ENCODE measurements around the gene IGF2.

IGF2 gene

GRCh38 chr11:2154889-2155288, 15.7 kb upstream of the IGF2 start:
- TF ChIP-seq CTCF (IDR thresholded peaks at IDR 0.05; ENCODE audit: insufficient read depth, low read length, poor library complexity, severe bottlenecking): no peak
- DNase-seq (ENCODE audit: extremely low read depth, insufficient read length): no peak
- Histone ChIP-seq H3K4me3 (replicated peaks; ENCODE audit: low read depth, low read length) (no peak overlapping the region), H3K27me3 (replicated peaks; ENCODE audit: control insufficient read depth, insufficient read depth, low read length) (peaks cover 3% of the 10 kb centered on the region; the same call in 1 of the 2 replicates), H3K36me3 (ENCODE audit: control insufficient read depth, insufficient read depth, low read length) (no peaks in the 10 kb centered on the region)

GRCh38 chr11:2154195-2154585, 15.0 kb upstream of the IGF2 start:
- no peak for DNase-seq (ENCODE audit: extremely low read depth, insufficient read length)
- no peak overlapping the region for H3K4me3 ChIP-seq (replicated peaks; ENCODE audit: low read depth, low read length)
- TF ChIP-seq CTCF (IDR thresholded peaks at IDR 0.05; ENCODE audit: insufficient read depth, low read length, poor library complexity, severe bottlenecking): no peak
- peaks cover 3% of the 10 kb centered on the region; the same call in 1 of the 2 replicates for H3K27me3 ChIP-seq (replicated peaks; ENCODE audit: control insufficient read depth, insufficient read depth, low read length)
- H3K36me3 ChIP-seq (ENCODE audit: control insufficient read depth, insufficient read depth, low read length): no peaks in the 10 kb centered on the region

- peaks cover 4% of the 10 kb centered on the region; the same call in 1 of the 2 replicates for H3K27me3 ChIP-seq (replicated peaks; ENCODE audit: control insufficient read depth, insufficient read depth, low read length)
- DNase-seq (ENCODE audit: extremely low read depth, insufficient read length): no peak
- no peak overlapping the region for H3K4me3 ChIP-seq (replicated peaks; ENCODE audit: low read depth, low read length)
- no peak for TF ChIP-seq CTCF (IDR thresholded peaks at IDR 0.05; ENCODE audit: insufficient read depth, low read length, poor library complexity, severe bottlenecking)
- no peaks in the 10 kb centered on the region for H3K36me3 ChIP-seq (ENCODE audit: control insufficient read depth, insufficient read depth, low read length)
Measured at GRCh38 chr11:2153581-2154194, 14.5 kb upstream of the IGF2 start.

- no peak overlapping the region for H3K4me3 ChIP-seq (replicated peaks; ENCODE audit: low read depth, low read length)
- peak; percentile 38 for DNase-seq (ENCODE audit: extremely low read depth, insufficient read length)
- TF ChIP-seq CTCF (IDR thresholded peaks at IDR 0.05; ENCODE audit: insufficient read depth, low read length, poor library complexity, severe bottlenecking): peak; percentile 72
- peaks cover 4% of the 10 kb centered on the region; the same call in 1 of the 2 replicates for H3K27me3 ChIP-seq (replicated peaks; ENCODE audit: control insufficient read depth, insufficient read depth, low read length)
- H3K36me3 ChIP-seq (ENCODE audit: control insufficient read depth, insufficient read depth, low read length): no peaks in the 10 kb centered on the region
Measured at GRCh38 chr11:2151500-2152257, 12.5 kb upstream of the IGF2 start.

GRCh38 chr11:2149864-2150847, 11.0 kb upstream of the IGF2 start:
- peak; percentile 7 for TF ChIP-seq CTCF (IDR thresholded peaks at IDR 0.05; ENCODE audit: insufficient read depth, low read length, poor library complexity, severe bottlenecking)
- Histone ChIP-seq H3K27me3 (replicated peaks; ENCODE audit: control insufficient read depth, insufficient read depth, low read length) (peaks cover 4% of the 10 kb centered on the region; the same call in 1 of the 2 replicates), H3K4me3 (replicated peaks; ENCODE audit: low read depth, low read length) (no peak overlapping the region), H3K36me3 (ENCODE audit: control insufficient read depth, insufficient read depth, low read length) (no peaks in the 10 kb centered on the region)
- no peak for DNase-seq (ENCODE audit: extremely low read depth, insufficient read length)
